WI38 (cell line): ENCODE results near the gene DCLRE1A.

ENCODE experiments used
- H3K4me3 ChIP-seq: 2 replicates; pipeline ENCODE4 v1.5.1; 2011; ENCODE audit warnings: low read depth, mild to moderate bottlenecking, control low read depth, low read length
- CTCF ChIP-seq: IDR thresholded peaks from 2 replicates; pipeline ENCODE4 v1.5.1; 2012; ENCODE audit warnings: low read depth, mild to moderate bottlenecking, control low read depth, low read length

DCLRE1A gene

GRCh38 chr10:113858541-113858940 lies 4.7 kb upstream of the DCLRE1A start:
- no peak for TF ChIP-seq CTCF
- H3K4me3 ChIP-seq, result no peak overlapping the region

GRCh38 chr10:113857210-113857609 lies 3.3 kb upstream of the DCLRE1A start:
- H3K4me3 ChIP-seq, result no peak overlapping the region
- no peak for TF ChIP-seq CTCF

- peak overlapping the region; percentile 78 for H3K4me3 ChIP-seq
These were observed 2.7 kb upstream of the DCLRE1A start for GRCh38 chr10:113856563-113856962.

GRCh38 chr10:113854761-113855588 lies 1.1 kb upstream of the DCLRE1A start:
- H3K4me3 ChIP-seq, result peak overlapping the region; percentile 78
- TF ChIP-seq CTCF, result no peak

More at GRCh38 chr10:113856563-113856962, 2.7 kb upstream of the DCLRE1A start:
- TF ChIP-seq CTCF, result no peak

- no peak for TF ChIP-seq CTCF
These were observed 287 bp downstream of the DCLRE1A start for GRCh38 chr10:113853578-113854012.

GRCh38 chr10:113849946-113850345 lies 3.9 kb downstream of the DCLRE1A start:
- TF ChIP-seq CTCF, result no peak
- H3K4me3 ChIP-seq, result no peak overlapping the region

More at GRCh38 chr10:113853578-113854012, 287 bp downstream of the DCLRE1A start:
- H3K4me3 ChIP-seq, result peak overlapping the region; percentile 78

- no peak overlapping the region for H3K4me3 ChIP-seq
- no peak for TF ChIP-seq CTCF
These were observed 4.6 kb downstream of the DCLRE1A start for GRCh38 chr10:113849140-113849803.
